NB4 (cell line): ENCODE results near the gene AZGP1.

Experiments
- CTCF ChIP-seq: IDR thresholded peaks from one replicate; pipeline ENCODE4 v1.5.1; 2012; ENCODE audit warnings: low read depth, low read length
- POLR2A ChIP-seq: IDR thresholded peaks from 2 replicates; pipeline ENCODE4 v1.6.1; 2011; ENCODE audit warnings: mild to moderate bottlenecking; ENCODE audit not compliant: insufficient read length; ENCODE audit errors: extremely low read depth

- no peak for TF ChIP-seq POLR2A
- TF ChIP-seq CTCF: no peak
Measured at GRCh38 chr7:99919814-99920112, 56.1 kb downstream of the AZGP1 start.
